GM19193 (cell line): Measurements from ENCODE around the gene EPB41L5.

Experiments used
- POLR2A ChIP-seq: IDR thresholded peaks from 4 replicates; pipeline ENCODE4 v1.6.1; 2011; ENCODE audit not compliant: insufficient read depth, insufficient read length; ENCODE audit errors: extremely low read depth

The EPB41L5 gene

DNA sequence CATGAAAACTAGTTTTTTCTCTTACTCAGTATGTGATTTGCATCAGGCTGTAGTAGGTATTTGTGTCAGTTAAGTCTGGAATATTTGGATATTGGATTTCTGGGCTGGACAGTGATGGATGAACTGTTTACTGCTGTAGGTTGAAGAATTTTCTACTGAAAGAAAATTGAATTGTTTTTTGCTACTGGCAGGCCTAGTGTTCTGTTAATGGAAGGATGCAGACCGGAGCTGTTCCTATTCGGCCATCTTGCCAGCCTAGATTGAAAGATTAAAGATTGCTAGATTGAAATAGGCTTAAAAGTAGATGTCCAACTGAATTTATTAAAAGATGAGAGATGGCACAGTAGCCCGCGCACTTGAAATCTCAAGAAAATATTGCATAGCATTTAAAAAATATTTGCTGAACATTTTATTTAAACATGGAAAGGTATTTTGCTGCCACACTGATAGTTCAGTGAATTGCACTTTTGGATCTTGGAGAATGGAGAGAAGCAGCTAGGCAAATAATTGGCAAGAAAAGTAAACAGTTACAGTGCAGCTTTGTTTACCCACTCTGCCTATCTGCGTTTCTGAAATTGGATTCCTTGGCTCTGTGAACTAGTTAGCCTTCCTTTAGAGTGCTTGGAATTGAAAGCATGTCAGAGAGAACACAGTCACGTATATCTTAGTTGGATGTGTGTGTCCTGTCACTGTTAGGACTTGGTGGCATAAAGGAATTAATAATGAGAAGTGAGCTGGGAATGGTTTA, 54.1 kb downstream of the EPB41L5 start:
- TF ChIP-seq POLR2A, result no peak

DNA sequence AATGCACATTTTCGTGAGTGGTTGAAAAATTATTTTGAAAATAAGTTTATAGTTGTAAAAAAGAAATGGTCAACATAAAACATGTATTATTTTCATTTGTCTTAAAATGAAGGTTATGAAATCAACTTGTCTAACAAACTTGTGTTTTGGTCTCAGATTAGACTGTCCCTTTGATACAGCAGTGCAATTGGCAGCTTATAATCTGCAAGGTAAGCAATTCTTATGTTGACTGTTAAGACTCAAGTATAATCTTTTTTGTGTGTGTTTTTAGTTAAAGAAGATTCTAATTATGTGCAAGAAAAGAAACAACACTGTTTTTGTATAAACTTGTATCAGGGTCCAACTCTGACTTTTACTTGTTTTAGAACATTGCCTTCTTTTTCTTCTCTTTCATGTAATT, 62.7 kb downstream of the EPB41L5 start:
- no peak for TF ChIP-seq POLR2A

- no peak for TF ChIP-seq POLR2A
These were observed 65.0 kb downstream of the EPB41L5 start for GRCh38 chr2:120077896-120078295.

DNA sequence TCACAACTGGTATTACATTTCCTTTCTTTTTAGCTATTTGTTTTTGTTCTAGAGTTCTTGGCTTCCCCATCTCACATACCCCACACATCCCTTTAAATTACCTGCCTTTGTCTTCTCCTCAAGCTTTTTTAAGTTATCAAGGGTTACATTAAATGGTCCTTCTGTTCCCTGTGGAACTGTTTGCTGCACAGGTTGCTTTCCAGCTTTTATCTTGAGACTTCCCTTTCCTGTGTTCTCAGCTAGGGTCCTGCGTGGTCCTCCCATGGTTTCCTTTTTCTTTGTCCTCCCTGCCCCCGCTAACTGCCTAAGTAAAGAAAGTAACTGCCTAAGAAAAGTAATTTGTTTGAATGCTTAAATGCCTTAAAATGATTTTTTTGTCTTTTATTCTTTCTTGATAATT, 66.8 kb downstream of the EPB41L5 start:
- TF ChIP-seq POLR2A, result no peak

DNA sequence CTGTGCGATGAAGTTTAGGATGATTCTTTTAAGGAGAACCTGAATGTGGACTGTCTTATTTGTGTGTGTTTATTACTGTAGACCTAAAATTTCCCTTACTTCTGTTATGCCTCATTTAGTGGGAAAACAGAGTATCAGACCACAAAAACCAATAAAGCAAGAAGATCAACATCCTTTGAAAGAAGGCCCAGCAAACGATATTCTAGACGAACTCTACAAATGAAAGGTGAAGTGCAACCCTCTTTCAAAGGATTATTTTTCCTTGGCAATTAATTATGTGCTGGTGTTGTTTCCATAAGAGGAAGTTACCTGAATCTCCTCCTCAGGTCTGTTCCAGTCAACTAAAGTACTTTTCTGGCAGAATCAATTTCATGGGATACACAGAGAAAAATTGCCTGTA, 78.6 kb downstream of the EPB41L5 start:
- no peak for TF ChIP-seq POLR2A

GRCh38 chr2:120094795-120095194, 81.9 kb downstream of the EPB41L5 start:
- TF ChIP-seq POLR2A, result no peak

DNA sequence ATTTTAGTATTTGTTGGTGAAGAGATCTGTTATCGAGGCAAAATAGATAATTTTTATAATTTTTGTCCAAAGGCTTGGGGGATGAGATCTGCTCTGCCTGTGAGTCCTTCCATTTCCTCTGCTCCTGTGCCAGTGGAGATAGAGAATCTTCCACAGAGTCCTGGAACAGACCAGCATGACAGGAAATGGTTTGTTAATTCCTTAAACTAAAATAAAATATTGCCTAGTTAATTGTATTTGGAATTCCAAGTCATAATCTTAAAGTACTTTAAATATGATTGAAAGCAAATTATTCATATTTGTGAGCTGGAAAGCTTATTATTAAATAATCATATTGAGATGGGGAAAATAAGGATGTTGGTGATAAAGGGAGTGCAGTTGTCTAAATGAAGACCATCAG, 87.8 kb downstream of the EPB41L5 start:
- TF ChIP-seq POLR2A, result no peak

GRCh38 chr2:120103723-120104467, 91.0 kb downstream of the EPB41L5 start:
- TF ChIP-seq POLR2A, result no peak

GRCh38 chr2:120104772-120105171, 91.9 kb downstream of the EPB41L5 start:
- TF ChIP-seq POLR2A, result no peak

DNA sequence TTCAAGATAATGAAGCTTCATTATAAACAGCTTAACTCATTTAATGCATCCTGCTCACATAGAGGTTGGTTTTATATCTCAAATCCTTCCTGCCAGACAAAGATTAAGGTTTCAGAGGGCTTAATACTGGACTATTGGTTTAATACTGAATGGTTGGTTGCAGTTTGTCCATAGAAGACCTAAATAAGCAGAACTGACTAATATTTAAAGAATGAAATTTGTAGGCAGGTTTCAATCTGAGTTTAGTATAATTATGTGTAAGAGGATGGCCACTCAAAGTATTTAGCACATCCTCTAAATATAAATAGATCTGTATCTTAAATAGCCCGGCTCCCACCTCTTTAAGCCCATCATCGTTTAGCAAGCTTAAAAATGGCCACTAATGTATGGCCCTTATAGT, 92.5 kb downstream of the EPB41L5 start:
- no peak for TF ChIP-seq POLR2A

- no peak for TF ChIP-seq POLR2A
These were observed 95.2 kb downstream of the EPB41L5 start for GRCh38 chr2:120108049-120108448.

DNA sequence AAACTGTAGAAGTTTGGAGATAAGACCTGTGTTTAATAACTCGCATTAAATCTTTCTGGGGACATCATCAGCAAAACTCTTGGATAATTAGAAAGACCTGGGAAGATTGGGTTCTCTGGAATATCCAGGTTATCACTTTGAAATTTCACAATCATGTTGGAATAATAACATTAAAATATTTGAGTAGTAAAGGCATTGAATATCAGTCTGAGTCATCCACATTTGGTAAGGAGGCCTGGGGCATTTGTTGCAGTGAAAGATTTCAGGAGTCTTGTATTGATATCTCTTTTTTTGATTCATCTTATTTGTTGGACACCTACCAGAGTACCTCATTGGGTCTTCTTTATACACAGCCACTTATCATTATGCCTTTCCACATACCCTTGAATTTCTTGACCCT, 95.9 kb downstream of the EPB41L5 start:
- TF ChIP-seq POLR2A, result no peak

DNA sequence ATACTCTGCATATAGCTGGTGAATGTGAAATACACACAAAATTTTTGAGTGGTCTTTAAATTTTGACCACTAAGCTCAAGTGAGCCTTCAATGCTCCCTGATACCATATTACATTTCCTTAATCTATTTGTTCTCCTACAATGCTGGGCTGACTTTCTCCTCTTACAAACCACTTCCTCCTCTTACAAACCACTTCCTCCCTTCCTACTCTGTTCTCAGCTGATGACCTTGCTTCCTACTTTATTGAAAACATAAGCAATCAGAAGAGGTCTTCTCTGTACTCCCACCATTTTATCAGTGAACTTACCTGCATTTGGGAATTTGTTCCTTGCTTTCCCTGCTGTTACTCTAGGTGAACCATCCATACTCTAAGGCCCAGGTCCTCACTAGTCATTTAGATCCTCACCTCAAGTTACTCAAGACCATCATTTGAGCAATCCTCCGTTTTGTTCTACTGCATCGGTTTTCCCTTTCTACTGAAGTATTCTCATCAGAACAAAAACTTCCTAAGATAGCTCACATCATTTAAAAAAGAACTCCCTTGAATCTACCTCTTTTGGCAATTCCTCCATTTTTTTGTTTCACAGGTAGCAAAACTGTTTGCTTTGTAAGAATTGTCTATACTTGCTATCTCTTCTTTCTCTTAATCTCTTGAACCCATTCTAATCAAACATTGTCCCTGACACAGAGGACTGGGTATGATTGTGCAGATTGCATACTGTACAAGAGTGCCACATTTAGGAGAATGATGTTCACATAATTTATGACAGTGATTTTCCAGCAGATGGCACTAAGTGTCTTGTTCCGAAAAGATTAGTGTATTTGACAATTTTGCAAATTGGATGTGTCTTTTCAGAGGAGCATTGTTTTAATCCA, 96.5 kb downstream of the EPB41L5 start:
- no peak for TF ChIP-seq POLR2A

GRCh38 chr2:120110062-120110362, 97.1 kb downstream of the EPB41L5 start:
- no peak for TF ChIP-seq POLR2A

- TF ChIP-seq POLR2A, result no peak
These were observed 97.6 kb downstream of the EPB41L5 start for GRCh38 chr2:120110507-120110906.
